ENCODE results near the gene PARD3B. TPM values are rescaled to one million over a fixed set of nuclear protein-coding genes. Genes with fewer than 3 reads are reported as not detected.

PARD3B gene
- total and polyA plus RNA-seq, 7 donors: 3.2 to 64.0 (median 42.5) TPM

GRCh38 chr2:204933735-204934374 is 388.6 kb downstream of the PARD3B start:
- H3K4me1 ChIP-seq: peaks cover 0 to 30% (median 21%) of the 10 kb centered on the region in 4 donors
- no peaks in the 10 kb centered on the region for H3K9me3 ChIP-seq
- intact Hi-C loops (cut with DNase I): no loop called here
- H3K36me3 ChIP-seq: no peaks in the 10 kb centered on the region
- 76 to 90% methylated on average over 1 of the region's 1 CpG for WGBS, 2 donors
- H3K4me3 ChIP-seq: no peak overlapping the region
- no peak overlapping the region for H3K27ac ChIP-seq
- DNase-seq: no peak
- TF ChIP-seq CTCF (IDR thresholded peaks at IDR 0.05) (no peak), POLR2A (IDR thresholded peaks at IDR 0.05) (no peak), EP300 (IDR thresholded peaks at IDR 0.05) (no peak), POLR2AphosphoS5 (IDR thresholded peaks at IDR 0.05) (no peak)
- H3K27me3 ChIP-seq: no peaks in the 10 kb centered on the region

DNA sequence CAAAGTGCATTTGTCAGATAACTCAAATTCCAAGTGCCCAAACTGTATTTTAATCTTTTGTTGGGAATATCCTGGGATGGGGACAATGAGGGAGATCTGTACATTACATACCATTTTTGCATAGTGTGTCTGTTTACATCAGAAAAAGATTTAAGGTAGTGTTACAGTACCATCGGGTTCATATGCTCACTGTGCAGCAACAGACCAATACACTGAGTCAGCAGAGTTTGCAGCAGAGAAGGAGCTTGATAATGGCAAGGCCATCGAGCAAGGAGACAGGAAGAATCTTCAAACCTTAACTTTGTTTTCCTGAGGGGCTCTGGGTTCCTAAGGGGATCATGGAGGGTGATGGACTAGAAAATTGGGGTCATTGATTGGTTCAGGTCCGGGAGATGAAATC is 399.7 kb downstream of the PARD3B start:
- H3K4me3 ChIP-seq: no peak overlapping the region
- peaks cover 0 to 6% (median 0%) of the 10 kb centered on the region in 4 donors for H3K9me3 ChIP-seq
- WGBS, 2 donors: 81 to 95% methylated on average over 3 of the region's 3 CpGs
- no peak overlapping the region for H3K27ac ChIP-seq
- peaks cover 0 to 22% (median 7%) of the 10 kb centered on the region in 4 donors for H3K4me1 ChIP-seq
- DNase-seq: no peak
- H3K27me3 ChIP-seq: no peaks in the 10 kb centered on the region
- intact Hi-C loops (cut with DNase I): no loop called here
- H3K36me3 ChIP-seq: no peaks in the 10 kb centered on the region
- TF ChIP-seq CTCF (IDR thresholded peaks at IDR 0.05): no peak
- TF ChIP-seq EP300 (IDR thresholded peaks at IDR 0.05): no peak
- TF ChIP-seq POLR2AphosphoS5 (IDR thresholded peaks at IDR 0.05): no peak
- no peak for TF ChIP-seq POLR2A (IDR thresholded peaks at IDR 0.05)

- TF ChIP-seq EP300 (IDR thresholded peaks at IDR 0.05) (no peak), CTCF (IDR thresholded peaks at IDR 0.05) (no peak), POLR2A (IDR thresholded peaks at IDR 0.05) (no peak), POLR2AphosphoS5 (IDR thresholded peaks at IDR 0.05) (no peak)
- peaks cover 0 to 18% (median 4%) of the 10 kb centered on the region in 4 donors for H3K4me1 ChIP-seq
- H3K36me3 ChIP-seq: no peaks in the 10 kb centered on the region
- intact Hi-C loops (cut with DNase I): no loop called here
- H3K4me3 ChIP-seq: no peak overlapping the region
- peaks cover 0 to 6% (median 0%) of the 10 kb centered on the region in 4 donors for H3K9me3 ChIP-seq
- DNase-seq: no peak
- 46 to 68% methylated on average over 2 of the region's 2 CpGs for WGBS, 2 donors
- no peak overlapping the region for H3K27ac ChIP-seq
- no peaks in the 10 kb centered on the region for H3K27me3 ChIP-seq
Measured at GRCh38 chr2:204945376-204945775, 400.1 kb downstream of the PARD3B start.

DNA sequence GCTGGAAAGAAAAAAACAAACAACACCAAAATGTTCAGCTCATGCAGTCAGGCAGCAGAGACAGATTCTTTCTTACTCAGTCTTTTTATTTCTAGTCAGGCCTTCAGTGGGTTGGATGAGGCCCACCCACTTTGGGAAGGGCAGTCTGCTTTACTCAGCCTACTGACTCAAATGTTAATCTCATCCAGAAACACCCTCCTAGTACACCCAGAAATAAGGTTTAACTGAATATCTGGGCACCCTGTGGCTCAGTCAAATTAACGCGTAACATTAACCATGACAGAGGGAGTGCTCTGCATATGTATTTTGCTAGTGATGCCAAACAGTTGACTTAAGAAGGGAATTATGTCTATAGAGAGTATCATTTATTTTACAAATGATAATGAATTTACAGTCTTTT is 401.6 kb downstream of the PARD3B start:
- no peak for TF ChIP-seq POLR2AphosphoS5 (IDR thresholded peaks at IDR 0.05)
- no peak for TF ChIP-seq CTCF (IDR thresholded peaks at IDR 0.05)
- TF ChIP-seq EP300 (IDR thresholded peaks at IDR 0.05): no peak
- no peak for TF ChIP-seq POLR2A (IDR thresholded peaks at IDR 0.05)
- no peaks in the 10 kb centered on the region for H3K27me3 ChIP-seq
- no peak overlapping the region for H3K27ac ChIP-seq
- DNase-seq: no peak
- intact Hi-C loops (cut with DNase I): no loop called here
- H3K4me3 ChIP-seq: no peak overlapping the region
- H3K36me3 ChIP-seq: no peaks in the 10 kb centered on the region
- 97 to 99% methylated on average over 2 of the region's 2 CpGs for WGBS, 2 donors
- peaks cover 0 to 15% (median 3%) of the 10 kb centered on the region in 4 donors for H3K4me1 ChIP-seq
- peaks cover 0 to 6% (median 0%) of the 10 kb centered on the region in 4 donors for H3K9me3 ChIP-seq

GRCh38 chr2:204947405-204947804 is 402.1 kb downstream of the PARD3B start:
- Histone ChIP-seq H3K27me3 (no peaks in the 10 kb centered on the region), H3K4me1 (peaks cover 0 to 15% (median 3%) of the 10 kb centered on the region in 4 donors), H3K36me3 (no peaks in the 10 kb centered on the region), H3K4me3 (no peak overlapping the region), H3K27ac (no peak overlapping the region), H3K9me3 (peaks cover 0 to 6% (median 0%) of the 10 kb centered on the region in 4 donors)
- TF ChIP-seq EP300 (IDR thresholded peaks at IDR 0.05) (no peak), POLR2A (IDR thresholded peaks at IDR 0.05) (no peak), CTCF (IDR thresholded peaks at IDR 0.05) (no peak), POLR2AphosphoS5 (IDR thresholded peaks at IDR 0.05) (no peak)
- intact Hi-C loops (cut with DNase I): no loop called here
- WGBS, 2 donors: 11 to 56% methylated on average over 1 of the region's 1 CpG
- DNase-seq: no peak

Measured in sigmoid colon (tissue), 7 donors.